WTC11 (cell line): ENCODE data around the gene RANBP3. TPM values are rescaled to one million over a fixed set of nuclear protein-coding genes. Genes with fewer than 3 reads are reported as not detected.

ENCODE experiments used
- ATAC-seq: fragments of 200-7000 bp; cut with Tn5 transposase; 2 replicates; pipeline ENCODE4 v1.10.0; 2021; ENCODE audit warnings: mild to moderate bottlenecking, moderate library complexity
- CTCF ChIA-PET: fragments of 300-600 bp; sonication (Branson Sonifier 250); formaldehyde crosslinking; loops from one replicate; lab custom pipeline; 2021; ENCODE audit warnings: antibody characterized with exemption; lab: Charles Lee
- POLR2A ChIA-PET: fragments of 350-600 bp; sonication (Branson Sonifier 250); formaldehyde crosslinking; loops from one replicate; lab custom pipeline; 2021; ENCODE audit warnings: antibody characterized with exemption; lab: Charles Lee
- DNase-seq: peaks from one replicate; pipeline ENCODE4 v3.0.0; 2021; ENCODE audit warnings: low spot score
- H3K27ac Mint-ChIP-seq: 2 replicates; pipeline ENCODE4 v1.8.0; 2021; ENCODE audit warnings: mixed read lengths
- H3K27me3 Mint-ChIP-seq: 2 replicates; pipeline ENCODE4 v1.8.0; 2021; ENCODE audit warnings: low read depth, mild to moderate bottlenecking, moderate library complexity, mixed read lengths
- H3K36me3 Mint-ChIP-seq: 2 replicates; pipeline ENCODE4 v1.8.0; 2021; ENCODE audit warnings: mixed read lengths
- H3K4me1 Mint-ChIP-seq: 2 replicates; pipeline ENCODE4 v1.8.0; 2022; ENCODE audit warnings: mixed read lengths
- H3K4me3 Mint-ChIP-seq: 2 replicates; pipeline ENCODE4 v1.8.0; 2021; ENCODE audit warnings: mild to moderate bottlenecking, moderate library complexity, mixed read lengths
- H3K9me3 Mint-ChIP-seq: 2 replicates; pipeline ENCODE4 v1.8.0; 2021; ENCODE audit warnings: mixed read lengths
- CBFB ChIP-seq: sonication (generic); formaldehyde crosslinking; IDR thresholded peaks from 2 replicates; pipeline ENCODE4 v1.8.1; 2022; ENCODE audit warnings: mild to moderate bottlenecking, low read depth, missing genetic modification reagents
- GABPB1 ChIP-seq: sonication (generic); formaldehyde crosslinking; IDR thresholded peaks from 2 replicates; pipeline ENCODE4 v1.8.1; 2023; ENCODE audit warnings: mild to moderate bottlenecking, missing genetic modification reagents
- NFE2L1 ChIP-seq: sonication (generic); formaldehyde crosslinking; IDR thresholded peaks from 2 replicates; pipeline ENCODE4 v1.8.1; 2023; ENCODE audit warnings: missing genetic modification reagents
- NR3C1 ChIP-seq: sonication (generic); formaldehyde crosslinking; conservative IDR thresholded peaks from 2 replicates; pipeline ENCODE4 v1.8.1; 2023; ENCODE audit warnings: low read depth, mild to moderate bottlenecking, missing genetic modification reagents
- OVOL2 ChIP-seq: fragments of 250-450 bp; sonication (Bioruptor Pico); IDR thresholded peaks from 2 replicates; pipeline ENCODE4 v1.9.0; 2021; ENCODE audit warnings: mild to moderate bottlenecking, borderline replicate concordance
- TEAD1 ChIP-seq: sonication (generic); formaldehyde crosslinking; IDR thresholded peaks from 2 replicates; pipeline ENCODE4 v1.8.0; 2022; ENCODE audit warnings: mild to moderate bottlenecking, missing genetic modification reagents
- ZNF219 ChIP-seq: sonication (generic); formaldehyde crosslinking; IDR thresholded peaks from 2 replicates; pipeline ENCODE4 v1.8.0; 2023; ENCODE audit warnings: missing genetic modification reagents, mild to moderate bottlenecking, borderline replicate concordance
- ZNF317 ChIP-seq: sonication (generic); formaldehyde crosslinking; IDR thresholded peaks from 2 replicates; pipeline ENCODE4 v1.8.1; 2023; ENCODE audit warnings: low read depth, mild to moderate bottlenecking, moderate library complexity, missing genetic modification reagents, borderline replicate concordance
- ZNF396 ChIP-seq: fragments of 250-450 bp; sonication (Bioruptor Pico); IDR thresholded peaks from 2 replicates; pipeline ENCODE4 v1.8.0; 2021; ENCODE audit warnings: mild to moderate bottlenecking, moderate library complexity, borderline replicate concordance
- total RNA-seq: library from RNA; stranded (reverse); gene quantifications from 3 replicates; pipeline ENCODE4 v1.2.3, GENCODE V29; 2021
- TF ChIP-seq, protein P1 (sequence below): sonication (generic); formaldehyde crosslinking; IDR thresholded peaks from 2 replicates; pipeline ENCODE4 v1.8.1; 2022; ENCODE audit warnings: low read depth, missing genetic modification reagents, borderline replicate concordance
- TF ChIP-seq, protein P2 (sequence below): sonication (generic); formaldehyde crosslinking; IDR thresholded peaks from 2 replicates; pipeline ENCODE4 v1.8.1; 2022; ENCODE audit warnings: mild to moderate bottlenecking, moderate library complexity, missing genetic modification reagents
- TF ChIP-seq, protein P3 (sequence below): sonication (generic); formaldehyde crosslinking; IDR thresholded peaks from 2 replicates; pipeline ENCODE4 v1.8.0; 2022; ENCODE audit warnings: mild to moderate bottlenecking, missing genetic modification reagents
- TF ChIP-seq, protein P4 (sequence below): fragments of 250-450 bp; sonication (Bioruptor Pico); IDR thresholded peaks from 2 replicates; pipeline ENCODE4 v2.1.2; 2022; ENCODE audit warnings: mild to moderate bottlenecking, moderate library complexity
- TF ChIP-seq, protein P5 (sequence below): fragments of 200-600 bp; IDR thresholded peaks from 2 replicates; pipeline ENCODE4 v1.8.0; 2022; ENCODE audit warnings: antibody characterized with exemption
- TF ChIP-seq, protein P6 (sequence below): sonication (generic); formaldehyde crosslinking; IDR thresholded peaks from 2 replicates; pipeline ENCODE4 v1.8.0; 2023; ENCODE audit warnings: missing genetic modification reagents
- TF ChIP-seq, protein P7 (sequence below): sonication (generic); formaldehyde crosslinking; conservative IDR thresholded peaks from 2 replicates; pipeline ENCODE4 v1.8.1; 2023; ENCODE audit warnings: mild to moderate bottlenecking, low read depth, missing genetic modification reagents, moderate library complexity
- TF ChIP-seq, protein P8 (sequence below): sonication (generic); formaldehyde crosslinking; IDR thresholded peaks from 2 replicates; pipeline ENCODE4 v1.8.1; 2023; ENCODE audit warnings: mild to moderate bottlenecking, missing genetic modification reagents, moderate library complexity
- TF ChIP-seq, protein P9 (sequence below): sonication (generic); formaldehyde crosslinking; IDR thresholded peaks from 2 replicates; pipeline ENCODE4 v1.8.0; 2022; ENCODE audit warnings: mild to moderate bottlenecking, missing genetic modification reagents

Gene RANBP3
- total RNA-seq, 1 experiment from 2014 or later = 76.3 TPM

DNA sequence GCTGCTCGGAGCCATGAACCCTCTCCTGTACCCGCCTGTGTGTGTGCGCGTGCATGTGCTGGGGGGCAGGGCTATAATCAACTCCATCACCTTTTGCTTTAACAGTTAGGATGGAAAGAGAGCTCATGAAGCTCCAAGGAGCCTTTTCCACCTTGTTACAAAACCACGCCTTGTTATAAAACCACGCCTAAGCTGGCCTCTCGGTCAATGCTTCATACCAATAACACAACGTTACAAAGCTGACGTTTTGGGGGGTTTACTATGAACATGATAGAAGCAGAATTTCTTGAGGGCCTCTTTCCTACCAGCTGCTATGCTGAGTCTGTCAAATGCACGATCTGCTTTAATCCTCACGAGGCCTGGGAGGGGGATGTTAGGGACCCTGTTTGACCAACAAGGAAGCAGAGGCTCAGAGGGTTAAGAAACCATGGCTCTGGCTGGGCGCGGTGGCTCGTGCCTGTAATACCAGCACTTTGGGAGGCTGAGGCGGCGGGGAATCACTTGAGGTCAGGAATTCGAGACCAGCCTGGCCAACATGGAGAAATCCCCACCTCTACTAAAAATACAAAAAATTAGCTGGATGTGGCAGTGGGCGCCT lies 52.0 kb downstream of the RANBP3 start:
- H3K36me3 Mint-ChIP-seq = peaks cover 46% of the 10 kb centered on the region
- CTCF ChIA-PET = interaction anchor here (0.9 kb wide), 1 partner anchor 17 kb away, joined by 3 read pairs; no protein-coding TSS in a partner anchor
- TF ChIP-seq ZNF317 (CRISPR knock-in tag) = no peak
- TF ChIP-seq, protein P1, sequence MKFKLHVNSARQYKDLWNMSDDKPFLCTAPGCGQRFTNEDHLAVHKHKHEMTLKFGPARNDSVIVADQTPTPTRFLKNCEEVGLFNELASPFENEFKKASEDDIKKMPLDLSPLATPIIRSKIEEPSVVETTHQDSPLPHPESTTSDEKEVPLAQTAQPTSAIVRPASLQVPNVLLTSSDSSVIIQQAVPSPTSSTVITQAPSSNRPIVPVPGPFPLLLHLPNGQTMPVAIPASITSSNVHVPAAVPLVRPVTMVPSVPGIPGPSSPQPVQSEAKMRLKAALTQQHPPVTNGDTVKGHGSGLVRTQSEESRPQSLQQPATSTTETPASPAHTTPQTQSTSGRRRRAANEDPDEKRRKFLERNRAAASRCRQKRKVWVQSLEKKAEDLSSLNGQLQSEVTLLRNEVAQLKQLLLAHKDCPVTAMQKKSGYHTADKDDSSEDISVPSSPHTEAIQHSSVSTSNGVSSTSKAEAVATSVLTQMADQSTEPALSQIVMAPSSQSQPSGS (CRISPR knock-in tag) = no peak
- TF ChIP-seq, all 79 proteins: peak for 0
- Mint-ChIP-seq H3K27ac (no peak overlapping the region), H3K9me3 (no peaks in the 10 kb centered on the region), H3K27me3 (no peaks in the 10 kb centered on the region), H3K4me1 (no peaks in the 10 kb centered on the region), H3K4me3 (no peak overlapping the region)
- POLR2A ChIA-PET = no interaction called here
- DNase-seq (no peak), ATAC-seq (no peak)

DNA sequence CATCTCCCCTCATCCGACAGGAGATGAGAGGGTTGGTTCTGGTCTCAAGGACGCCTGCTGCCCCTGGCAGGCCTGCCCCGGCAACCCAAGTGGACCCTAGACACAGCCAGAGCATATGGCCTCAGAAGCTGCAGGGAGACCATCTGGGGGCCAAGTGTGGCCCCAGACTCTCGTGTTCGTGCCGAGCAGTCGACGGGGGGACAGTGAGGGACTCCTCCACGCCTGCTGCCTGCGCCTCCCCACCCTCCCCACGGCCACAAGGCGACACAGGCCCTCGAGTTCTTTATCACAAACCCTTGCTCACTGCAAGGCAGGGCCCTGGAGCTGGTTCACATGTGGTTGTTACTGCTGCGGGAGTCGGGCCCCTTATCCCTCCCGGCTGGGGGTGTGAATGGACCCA lies 54.6 kb downstream of the RANBP3 start:
- ATAC-seq (no peak), DNase-seq (no peak)
- Mint-ChIP-seq H3K36me3 (peaks cover 44% of the 10 kb centered on the region), H3K27ac (no peak overlapping the region; the same call in 1 of the 2 replicates), H3K27me3 (no peaks in the 10 kb centered on the region), H3K9me3 (no peaks in the 10 kb centered on the region), H3K4me1 (no peaks in the 10 kb centered on the region), H3K4me3 (no peak overlapping the region)
- ChIA-PET CTCF (interaction anchor here (1.8 kb wide), 1 partner anchor 45 kb away, joined by 5 read pairs; no protein-coding TSS in a partner anchor), POLR2A (no interaction called here)
- TF ChIP-seq, protein P2, sequence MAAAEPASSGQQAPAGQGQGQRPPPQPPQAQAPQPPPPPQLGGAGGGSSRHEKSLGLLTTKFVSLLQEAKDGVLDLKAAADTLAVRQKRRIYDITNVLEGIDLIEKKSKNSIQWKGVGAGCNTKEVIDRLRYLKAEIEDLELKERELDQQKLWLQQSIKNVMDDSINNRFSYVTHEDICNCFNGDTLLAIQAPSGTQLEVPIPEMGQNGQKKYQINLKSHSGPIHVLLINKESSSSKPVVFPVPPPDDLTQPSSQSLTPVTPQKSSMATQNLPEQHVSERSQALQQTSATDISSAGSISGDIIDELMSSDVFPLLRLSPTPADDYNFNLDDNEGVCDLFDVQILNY (CRISPR knock-in tag) = no peak
- TF ChIP-seq, protein P3, sequence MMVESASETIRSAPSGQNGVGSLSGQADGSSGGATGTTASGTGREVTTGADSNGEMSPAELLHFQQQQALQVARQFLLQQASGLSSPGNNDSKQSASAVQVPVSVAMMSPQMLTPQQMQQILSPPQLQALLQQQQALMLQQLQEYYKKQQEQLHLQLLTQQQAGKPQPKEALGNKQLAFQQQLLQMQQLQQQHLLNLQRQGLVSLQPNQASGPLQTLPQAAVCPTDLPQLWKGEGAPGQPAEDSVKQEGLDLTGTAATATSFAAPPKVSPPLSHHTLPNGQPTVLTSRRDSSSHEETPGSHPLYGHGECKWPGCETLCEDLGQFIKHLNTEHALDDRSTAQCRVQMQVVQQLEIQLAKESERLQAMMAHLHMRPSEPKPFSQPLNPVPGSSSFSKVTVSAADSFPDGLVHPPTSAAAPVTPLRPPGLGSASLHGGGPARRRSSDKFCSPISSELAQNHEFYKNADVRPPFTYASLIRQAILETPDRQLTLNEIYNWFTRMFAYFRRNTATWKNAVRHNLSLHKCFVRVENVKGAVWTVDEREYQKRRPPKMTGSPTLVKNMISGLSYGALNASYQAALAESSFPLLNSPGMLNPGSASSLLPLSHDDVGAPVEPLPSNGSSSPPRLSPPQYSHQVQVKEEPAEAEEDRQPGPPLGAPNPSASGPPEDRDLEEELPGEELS (CRISPR knock-in tag) = no peak
- TF ChIP-seq ZNF396 (CRISPR knock-in tag) (no peak), GABPB1 (CRISPR knock-in tag) (no peak), NR3C1 (no peak), ZNF219 (CRISPR knock-in tag) (no peak)

DNA sequence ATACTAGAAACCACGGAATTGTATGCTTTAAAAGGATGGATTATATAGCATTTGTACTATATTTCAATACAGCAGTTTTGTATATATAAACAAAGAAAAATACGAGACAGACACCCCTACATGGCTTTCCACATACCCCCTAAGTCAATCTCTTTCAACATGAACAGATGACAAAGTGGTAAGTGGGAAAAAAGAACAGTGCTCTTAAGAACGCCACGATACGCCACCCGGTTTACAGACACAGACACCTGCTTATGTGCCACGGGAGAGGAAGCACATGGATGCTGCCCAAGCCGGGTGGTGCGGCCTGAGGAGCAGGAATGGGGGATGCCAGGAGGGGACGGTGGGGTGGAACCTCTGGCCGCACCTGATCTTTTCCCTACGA lies 55.8 kb downstream of the RANBP3 start:
- Mint-ChIP-seq H3K27me3 (no peaks in the 10 kb centered on the region), H3K9me3 (no peaks in the 10 kb centered on the region), H3K36me3 (peaks cover 37% of the 10 kb centered on the region), H3K4me3 (no peak overlapping the region), H3K4me1 (no peaks in the 10 kb centered on the region), H3K27ac (no peak overlapping the region)
- ChIA-PET CTCF (interaction anchor here (1.8 kb wide), 1 partner anchor 46 kb away, joined by 5 read pairs; no protein-coding TSS in a partner anchor), POLR2A (no interaction called here)
- no peak for ATAC-seq
- no peak for DNase-seq
- TF ChIP-seq OVOL2 (CRISPR knock-in tag) (no peak), ZNF219 (CRISPR knock-in tag) (no peak), TEAD1 (CRISPR knock-in tag) (no peak), CBFB (CRISPR knock-in tag) (no peak), NFE2L1 (no peak)
- TF ChIP-seq, protein P4, sequence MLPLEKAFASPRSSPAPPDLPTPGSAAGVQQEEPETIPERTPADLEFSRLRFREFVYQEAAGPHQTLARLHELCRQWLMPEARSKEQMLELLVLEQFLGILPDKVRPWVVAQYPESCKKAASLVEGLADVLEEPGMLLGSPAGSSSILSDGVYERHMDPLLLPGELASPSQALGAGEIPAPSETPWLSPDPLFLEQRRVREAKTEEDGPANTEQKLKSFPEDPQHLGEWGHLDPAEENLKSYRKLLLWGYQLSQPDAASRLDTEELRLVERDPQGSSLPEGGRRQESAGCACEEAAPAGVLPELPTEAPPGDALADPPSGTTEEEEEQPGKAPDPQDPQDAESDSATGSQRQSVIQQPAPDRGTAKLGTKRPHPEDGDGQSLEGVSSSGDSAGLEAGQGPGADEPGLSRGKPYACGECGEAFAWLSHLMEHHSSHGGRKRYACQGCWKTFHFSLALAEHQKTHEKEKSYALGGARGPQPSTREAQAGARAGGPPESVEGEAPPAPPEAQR = no peak
- TF ChIP-seq, protein P5, sequence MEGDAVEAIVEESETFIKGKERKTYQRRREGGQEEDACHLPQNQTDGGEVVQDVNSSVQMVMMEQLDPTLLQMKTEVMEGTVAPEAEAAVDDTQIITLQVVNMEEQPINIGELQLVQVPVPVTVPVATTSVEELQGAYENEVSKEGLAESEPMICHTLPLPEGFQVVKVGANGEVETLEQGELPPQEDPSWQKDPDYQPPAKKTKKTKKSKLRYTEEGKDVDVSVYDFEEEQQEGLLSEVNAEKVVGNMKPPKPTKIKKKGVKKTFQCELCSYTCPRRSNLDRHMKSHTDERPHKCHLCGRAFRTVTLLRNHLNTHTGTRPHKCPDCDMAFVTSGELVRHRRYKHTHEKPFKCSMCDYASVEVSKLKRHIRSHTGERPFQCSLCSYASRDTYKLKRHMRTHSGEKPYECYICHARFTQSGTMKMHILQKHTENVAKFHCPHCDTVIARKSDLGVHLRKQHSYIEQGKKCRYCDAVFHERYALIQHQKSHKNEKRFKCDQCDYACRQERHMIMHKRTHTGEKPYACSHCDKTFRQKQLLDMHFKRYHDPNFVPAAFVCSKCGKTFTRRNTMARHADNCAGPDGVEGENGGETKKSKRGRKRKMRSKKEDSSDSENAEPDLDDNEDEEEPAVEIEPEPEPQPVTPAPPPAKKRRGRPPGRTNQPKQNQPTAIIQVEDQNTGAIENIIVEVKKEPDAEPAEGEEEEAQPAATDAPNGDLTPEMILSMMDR = no peak
- TF ChIP-seq, protein P6, sequence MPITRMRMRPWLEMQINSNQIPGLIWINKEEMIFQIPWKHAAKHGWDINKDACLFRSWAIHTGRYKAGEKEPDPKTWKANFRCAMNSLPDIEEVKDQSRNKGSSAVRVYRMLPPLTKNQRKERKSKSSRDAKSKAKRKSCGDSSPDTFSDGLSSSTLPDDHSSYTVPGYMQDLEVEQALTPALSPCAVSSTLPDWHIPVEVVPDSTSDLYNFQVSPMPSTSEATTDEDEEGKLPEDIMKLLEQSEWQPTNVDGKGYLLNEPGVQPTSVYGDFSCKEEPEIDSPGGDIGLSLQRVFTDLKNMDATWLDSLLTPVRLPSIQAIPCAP = no peak
- TF ChIP-seq, protein P7, sequence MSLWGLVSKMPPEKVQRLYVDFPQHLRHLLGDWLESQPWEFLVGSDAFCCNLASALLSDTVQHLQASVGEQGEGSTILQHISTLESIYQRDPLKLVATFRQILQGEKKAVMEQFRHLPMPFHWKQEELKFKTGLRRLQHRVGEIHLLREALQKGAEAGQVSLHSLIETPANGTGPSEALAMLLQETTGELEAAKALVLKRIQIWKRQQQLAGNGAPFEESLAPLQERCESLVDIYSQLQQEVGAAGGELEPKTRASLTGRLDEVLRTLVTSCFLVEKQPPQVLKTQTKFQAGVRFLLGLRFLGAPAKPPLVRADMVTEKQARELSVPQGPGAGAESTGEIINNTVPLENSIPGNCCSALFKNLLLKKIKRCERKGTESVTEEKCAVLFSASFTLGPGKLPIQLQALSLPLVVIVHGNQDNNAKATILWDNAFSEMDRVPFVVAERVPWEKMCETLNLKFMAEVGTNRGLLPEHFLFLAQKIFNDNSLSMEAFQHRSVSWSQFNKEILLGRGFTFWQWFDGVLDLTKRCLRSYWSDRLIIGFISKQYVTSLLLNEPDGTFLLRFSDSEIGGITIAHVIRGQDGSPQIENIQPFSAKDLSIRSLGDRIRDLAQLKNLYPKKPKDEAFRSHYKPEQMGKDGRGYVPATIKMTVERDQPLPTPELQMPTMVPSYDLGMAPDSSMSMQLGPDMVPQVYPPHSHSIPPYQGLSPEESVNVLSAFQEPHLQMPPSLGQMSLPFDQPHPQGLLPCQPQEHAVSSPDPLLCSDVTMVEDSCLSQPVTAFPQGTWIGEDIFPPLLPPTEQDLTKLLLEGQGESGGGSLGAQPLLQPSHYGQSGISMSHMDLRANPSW (CRISPR knock-in tag) = no peak
- TF ChIP-seq, protein P8, sequence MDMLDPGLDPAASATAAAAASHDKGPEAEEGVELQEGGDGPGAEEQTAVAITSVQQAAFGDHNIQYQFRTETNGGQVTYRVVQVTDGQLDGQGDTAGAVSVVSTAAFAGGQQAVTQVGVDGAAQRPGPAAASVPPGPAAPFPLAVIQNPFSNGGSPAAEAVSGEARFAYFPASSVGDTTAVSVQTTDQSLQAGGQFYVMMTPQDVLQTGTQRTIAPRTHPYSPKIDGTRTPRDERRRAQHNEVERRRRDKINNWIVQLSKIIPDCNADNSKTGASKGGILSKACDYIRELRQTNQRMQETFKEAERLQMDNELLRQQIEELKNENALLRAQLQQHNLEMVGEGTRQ (CRISPR knock-in tag) = no peak
- TF ChIP-seq, protein P9, sequence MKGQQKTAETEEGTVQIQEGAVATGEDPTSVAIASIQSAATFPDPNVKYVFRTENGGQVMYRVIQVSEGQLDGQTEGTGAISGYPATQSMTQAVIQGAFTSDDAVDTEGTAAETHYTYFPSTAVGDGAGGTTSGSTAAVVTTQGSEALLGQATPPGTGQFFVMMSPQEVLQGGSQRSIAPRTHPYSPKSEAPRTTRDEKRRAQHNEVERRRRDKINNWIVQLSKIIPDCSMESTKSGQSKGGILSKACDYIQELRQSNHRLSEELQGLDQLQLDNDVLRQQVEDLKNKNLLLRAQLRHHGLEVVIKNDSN (CRISPR knock-in tag) = no peak
